ENCODE results near the gene SLC6A18.
A peak's percentile ranks its signal among the peaks of the same experiment; 100 is the strongest.

GRCh38 chr5:1244976-1245375 lies 19.8 kb downstream of the SLC6A18 start:
- TF ChIP-seq CTCF (IDR thresholded peaks at IDR 0.05) (peak in 2 of 7 experiments; percentile 7 to 29), POLR2A (IDR thresholded peaks at IDR 0.05) (no peak)
